Vagina (tissue), 2 donors: ENCODE results near the gene OGG1.

Source experiments
- POLR2A ChIP-seq, 2 donors: fragments of 450-650 bp; IDR thresholded peaks; one replicate each; pipeline ENCODE4 v1.6.1; 2017; ENCODE audit warnings: antibody characterized with exemption in 2 of 2, mild to moderate bottlenecking in 2 of 2, moderate library complexity in 2 of 2
- POLR2AphosphoS5 ChIP-seq, 2 donors: sonication (generic); formaldehyde crosslinking; IDR thresholded peaks; one replicate each; pipeline ENCODE4 v1.9.0; 2017; ENCODE audit warnings: antibody characterized with exemption in 2 of 2, mild to moderate bottlenecking in 2 of 2, low read depth in 1 of 2; ENCODE audit not compliant: insufficient read depth in 1 of 2
- TF ChIP-seq, protein P1 (sequence below), 3 experiments: fragments of 450-650 bp in 2 of 3; fragments of 200-600 bp in 1 of 3; sonication (generic) in 1 of 3; IDR thresholded peaks; one replicate each; pipeline ENCODE4 v1.5.1; 2017 to 2019; ENCODE audit warnings: antibody characterized with exemption in 3 of 3, mild to moderate bottlenecking in 2 of 3, moderate library complexity in 2 of 3

DNA sequence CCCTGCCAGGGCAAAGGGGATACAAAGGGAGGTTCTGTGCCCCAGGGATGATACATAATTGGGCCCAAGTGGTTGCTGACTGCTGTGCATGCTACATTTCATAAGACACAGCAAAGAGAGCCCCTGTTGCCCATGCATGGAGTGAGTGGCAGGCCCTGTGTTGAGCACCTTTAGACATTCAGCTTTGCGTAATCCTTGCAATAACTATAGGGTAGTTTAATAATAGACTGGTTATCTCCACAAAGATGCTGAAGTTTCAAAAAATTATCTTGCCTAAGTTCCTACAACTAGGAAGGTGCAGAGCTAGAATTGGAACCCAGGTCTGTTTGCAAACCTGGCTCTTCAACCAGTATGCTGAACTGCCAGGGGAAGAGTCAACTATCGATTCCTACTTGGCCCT lies 1.7 kb upstream of the OGG1 start:
- TF ChIP-seq POLR2AphosphoS5 (IDR thresholded peaks at IDR 0.05; ENCODE audit: insufficient read depth in 1 of 2, low read depth in 1 of 2) (no peak), POLR2A (IDR thresholded peaks at IDR 0.05) (no peak)
- TF ChIP-seq, protein P1, sequence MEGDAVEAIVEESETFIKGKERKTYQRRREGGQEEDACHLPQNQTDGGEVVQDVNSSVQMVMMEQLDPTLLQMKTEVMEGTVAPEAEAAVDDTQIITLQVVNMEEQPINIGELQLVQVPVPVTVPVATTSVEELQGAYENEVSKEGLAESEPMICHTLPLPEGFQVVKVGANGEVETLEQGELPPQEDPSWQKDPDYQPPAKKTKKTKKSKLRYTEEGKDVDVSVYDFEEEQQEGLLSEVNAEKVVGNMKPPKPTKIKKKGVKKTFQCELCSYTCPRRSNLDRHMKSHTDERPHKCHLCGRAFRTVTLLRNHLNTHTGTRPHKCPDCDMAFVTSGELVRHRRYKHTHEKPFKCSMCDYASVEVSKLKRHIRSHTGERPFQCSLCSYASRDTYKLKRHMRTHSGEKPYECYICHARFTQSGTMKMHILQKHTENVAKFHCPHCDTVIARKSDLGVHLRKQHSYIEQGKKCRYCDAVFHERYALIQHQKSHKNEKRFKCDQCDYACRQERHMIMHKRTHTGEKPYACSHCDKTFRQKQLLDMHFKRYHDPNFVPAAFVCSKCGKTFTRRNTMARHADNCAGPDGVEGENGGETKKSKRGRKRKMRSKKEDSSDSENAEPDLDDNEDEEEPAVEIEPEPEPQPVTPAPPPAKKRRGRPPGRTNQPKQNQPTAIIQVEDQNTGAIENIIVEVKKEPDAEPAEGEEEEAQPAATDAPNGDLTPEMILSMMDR (IDR thresholded peaks at IDR 0.05) = no peak
